NOMO-1 treated with dmso at 0.1 percent for 144 hours (cell line): ENCODE results near the gene CHPF2.

Experiments used
- DNase-seq: peaks from one replicate; lab custom pipeline; 2025; ENCODE audit not compliant: unreplicated experiment; lab: John Stamatoyannopoulos, UW

The CHPF2 gene

GRCh38 chr7:151260471-151260870 lies 28.2 kb downstream of the CHPF2 start:
- DNase-seq: no peak

GRCh38 chr7:151260883-151261282 lies 28.6 kb downstream of the CHPF2 start:
- DNase-seq: no peak

GRCh38 chr7:151261529-151261928 lies 29.2 kb downstream of the CHPF2 start:
- DNase-seq: no peak

DNA sequence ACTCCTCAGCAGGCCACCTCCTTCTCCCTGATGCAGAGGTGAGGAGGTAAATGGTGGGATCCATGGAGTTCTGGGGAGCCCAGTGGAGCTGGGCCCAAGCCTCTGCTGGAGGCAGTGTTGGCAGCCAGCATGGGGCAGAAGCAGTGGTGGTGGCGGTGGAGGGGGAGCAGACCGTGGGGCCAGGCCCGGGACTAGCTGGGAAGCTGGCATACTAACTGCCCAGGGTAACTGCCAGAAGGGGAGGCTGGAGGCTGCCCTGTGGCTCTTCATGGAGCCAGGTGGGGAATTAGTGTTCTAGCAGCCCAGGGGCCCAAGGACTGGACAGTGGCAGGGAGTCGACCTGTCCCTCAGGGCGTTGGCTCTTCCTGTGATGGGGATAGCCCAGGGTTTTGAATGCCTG lies 32.3 kb downstream of the CHPF2 start:
- no peak for DNase-seq

GRCh38 chr7:151265351-151265931 lies 33.2 kb downstream of the CHPF2 start:
- DNase-seq: no peak

GRCh38 chr7:151269511-151269910 lies 37.2 kb downstream of the CHPF2 start:
- DNase-seq: no peak

GRCh38 chr7:151271699-151272355 lies 39.5 kb downstream of the CHPF2 start:
- DNase-seq: peak; percentile 40

DNA sequence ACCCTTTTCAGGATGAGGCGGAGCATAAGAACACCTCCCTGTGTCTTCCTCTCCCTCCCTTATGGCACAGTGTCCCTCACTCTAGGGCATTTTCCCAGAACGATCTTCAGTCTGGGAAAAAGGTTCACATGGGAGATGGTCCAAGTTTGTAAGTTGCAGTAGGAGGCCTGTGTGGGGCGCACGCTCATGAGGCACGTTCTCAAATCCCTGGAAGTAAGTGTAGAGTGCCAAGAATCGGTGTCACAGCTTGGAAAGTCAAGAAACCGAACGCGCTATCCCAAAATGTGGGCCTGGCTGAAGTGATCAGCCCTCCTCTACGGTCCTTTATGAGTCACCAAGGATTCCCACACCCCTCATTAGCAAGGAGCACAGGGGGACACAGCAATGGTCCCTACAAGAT lies 40.1 kb downstream of the CHPF2 start:
- DNase-seq: no peak

DNA sequence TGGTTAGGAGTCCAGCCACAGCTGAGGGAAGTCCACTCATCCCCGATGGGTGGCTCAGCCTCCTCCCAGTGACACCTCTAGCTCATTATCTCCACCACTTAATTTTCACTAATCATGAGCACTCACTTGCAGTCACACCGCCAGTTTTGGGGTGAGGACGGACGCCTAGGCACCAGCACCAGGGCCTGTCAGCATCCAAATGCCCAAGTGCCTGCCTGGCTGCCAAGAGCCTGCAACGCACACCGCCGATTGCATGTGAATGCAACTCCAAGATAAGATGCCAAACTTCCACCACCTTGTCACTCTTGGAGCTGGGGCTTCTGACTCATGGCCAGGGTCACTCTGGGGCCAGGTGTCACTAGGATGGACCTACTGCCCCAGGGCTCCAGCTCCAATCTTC lies 40.6 kb downstream of the CHPF2 start:
- DNase-seq: no peak

GRCh38 chr7:151273651-151274390 lies 41.5 kb downstream of the CHPF2 start:
- no peak for DNase-seq

GRCh38 chr7:151274396-151274795 lies 42.1 kb downstream of the CHPF2 start:
- no peak for DNase-seq

GRCh38 chr7:151274936-151275812 lies 42.9 kb downstream of the CHPF2 start:
- no peak for DNase-seq

DNA sequence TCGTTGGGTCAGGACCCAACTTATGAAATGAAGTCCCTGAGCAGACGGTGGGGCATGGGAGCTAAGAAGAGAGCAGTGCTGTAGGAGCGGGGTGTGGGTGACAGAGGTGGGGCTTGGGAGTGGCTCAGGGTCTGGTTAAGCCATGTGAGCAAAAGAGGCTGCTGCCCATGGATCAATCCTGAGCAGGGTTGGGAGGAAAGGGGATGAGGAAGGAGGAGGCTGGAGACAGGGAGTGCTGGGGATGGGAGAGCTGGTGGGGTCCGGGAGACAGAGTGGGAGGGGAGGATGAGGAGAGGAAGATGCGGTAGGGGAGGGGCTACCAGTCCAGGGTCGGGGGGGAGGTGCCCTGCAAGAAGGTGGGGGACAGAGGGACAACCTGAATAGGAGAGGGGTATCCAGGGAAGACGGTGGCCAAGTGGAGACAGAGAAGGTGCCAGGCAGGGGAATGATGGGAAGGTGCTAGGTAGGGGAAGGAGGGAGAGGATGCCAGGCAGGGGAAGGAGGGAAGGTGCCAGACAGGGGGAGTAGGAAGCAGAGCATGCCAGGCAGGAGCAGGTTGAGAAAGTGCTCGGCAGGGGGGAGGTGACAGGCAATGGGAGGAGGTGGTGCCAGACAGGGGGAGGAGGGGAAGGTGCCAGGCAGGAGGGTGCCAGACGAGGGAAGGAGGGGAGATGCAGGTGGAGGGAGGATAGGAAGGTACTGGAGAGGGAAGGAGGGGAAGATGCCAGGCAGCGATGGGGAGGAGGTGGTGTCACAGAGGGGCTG lies 43.7 kb downstream of the CHPF2 start:
- no peak for DNase-seq

DNA sequence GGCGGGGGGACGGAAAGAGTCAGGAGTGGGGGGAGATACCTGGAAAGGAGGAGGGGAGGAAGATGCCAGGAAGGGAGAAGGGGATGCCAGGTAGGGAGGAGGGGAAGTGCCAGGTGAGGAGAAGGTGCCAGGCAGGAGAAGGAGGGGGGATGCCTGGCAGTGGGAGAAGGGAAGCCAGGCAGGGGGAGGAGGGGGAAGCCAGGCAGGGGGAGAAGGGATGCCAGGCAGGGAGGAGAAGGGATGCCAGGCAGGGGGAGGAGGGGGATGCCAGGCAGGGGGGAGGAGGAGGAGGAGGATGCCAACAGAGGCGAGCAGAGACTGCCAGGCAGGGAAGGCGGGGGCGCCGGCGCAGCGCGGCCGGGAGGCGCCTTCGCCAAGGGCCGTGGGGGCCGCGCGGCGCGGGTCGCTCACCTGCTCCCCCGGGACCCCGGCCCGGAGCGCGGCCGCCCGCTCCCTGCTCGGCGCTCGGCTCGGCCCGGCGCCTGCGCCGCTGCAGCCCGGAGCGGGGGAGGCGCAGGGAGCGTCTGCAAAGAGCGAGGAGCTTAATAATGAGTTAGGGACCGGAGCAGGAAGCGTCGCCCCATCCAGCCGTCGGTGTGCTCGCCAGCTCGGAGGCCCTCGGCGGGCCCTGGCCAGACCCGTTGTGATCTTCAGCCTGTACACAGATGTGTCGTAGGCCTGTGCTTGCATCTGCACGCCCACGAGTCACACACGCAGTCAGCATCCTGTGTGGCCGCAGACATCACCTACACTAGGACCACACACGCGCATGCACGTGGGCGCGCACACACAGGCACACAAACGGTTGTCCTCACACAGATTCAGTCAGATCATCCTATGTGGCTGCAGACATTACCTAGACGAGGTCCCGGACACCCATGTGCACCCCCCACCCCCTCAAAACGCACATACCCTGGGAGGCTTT lies 44.6 kb downstream of the CHPF2 start:
- DNase-seq: peak; percentile 12

DNA sequence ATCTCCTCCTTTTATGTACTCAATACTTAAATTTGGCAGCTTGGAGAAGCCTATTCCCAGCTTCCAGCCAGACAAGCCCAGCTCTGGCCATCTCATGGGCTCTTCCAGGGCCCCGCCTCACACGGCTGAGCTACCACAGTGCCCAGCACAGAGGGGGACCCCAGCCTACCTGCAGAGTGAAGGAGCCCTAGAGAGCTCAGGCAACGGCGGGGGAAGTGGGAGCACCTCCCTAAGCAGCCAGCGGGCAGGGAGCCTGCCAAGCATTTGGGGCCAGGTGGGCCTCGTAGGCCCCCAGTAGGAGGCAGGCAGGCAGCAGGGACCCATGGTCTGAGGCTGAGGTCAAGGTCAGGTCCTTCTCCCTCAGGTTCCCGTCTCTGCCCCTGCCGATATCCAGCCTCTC lies 45.3 kb downstream of the CHPF2 start:
- no peak for DNase-seq

GRCh38 chr7:151278949-151279348 lies 46.7 kb downstream of the CHPF2 start:
- DNase-seq: no peak

- no peak for DNase-seq
These were observed 47.6 kb downstream of the CHPF2 start for GRCh38 chr7:151279868-151280267.

- no peak for DNase-seq
These were observed 48.2 kb downstream of the CHPF2 start for GRCh38 chr7:151280388-151281019.

DNA sequence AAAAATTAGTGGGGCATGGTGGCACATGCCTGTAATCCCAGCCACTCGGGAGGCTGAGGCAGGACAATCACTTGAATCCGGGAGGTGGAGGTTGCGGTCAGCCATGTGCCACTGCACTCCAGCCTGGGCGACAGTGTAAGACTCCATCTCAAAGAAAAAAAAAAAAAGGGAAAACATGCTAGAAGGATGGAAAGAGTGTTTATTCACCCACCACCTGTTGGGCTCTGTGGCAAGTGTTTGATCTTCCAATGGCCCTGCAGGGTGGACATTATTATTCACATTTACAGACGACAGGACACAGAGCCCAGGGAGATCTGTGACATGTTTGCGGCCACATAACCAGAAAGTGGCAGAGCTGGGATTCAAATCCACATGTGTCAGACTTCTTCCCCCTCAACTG lies 49.4 kb downstream of the CHPF2 start:
- no peak for DNase-seq
